ENCODE data around the gene CIRBP.

- TF ChIP-seq EGR1 (IDR thresholded peaks at IDR 0.05) (peak; percentile 92), RAD21 (IDR thresholded peaks at IDR 0.05; ENCODE audit: low read depth) (no peak)
These were observed 41.7 kb upstream of the CIRBP start for GRCh38 chr19:1227304-1228054.

All from Ishikawa (cell line).